ENCODE data around the gene NFASC. TPM values are rescaled to one million over a fixed set of nuclear protein-coding genes. Genes with fewer than 3 reads are reported as not detected.

The NFASC gene
- polyA plus RNA-seq, 3 donors, result 17.2 to 22.5 (median 18.6) TPM

GRCh38 chr1:205041998-205042910 lies 171.6 kb downstream of the NFASC start:
- DNase-seq (ENCODE audit: extremely low read depth in 1 of 11, low read depth in 9 of 11, low spot score in 4 of 11), result no peak

- DNase-seq (ENCODE audit: extremely low read depth in 1 of 11, low read depth in 9 of 11, low spot score in 4 of 11), result no peak
These were observed 172.5 kb downstream of the NFASC start, which contains the start of gene CNTN2 for GRCh38 chr1:205042911-205043806. TSS of gene CNTN2 (plus strand) at chr1:205043212. CDS start at chr1:205053186, 9,974 bp downstream.

GRCh38 chr1:205043866-205044265 lies 173.2 kb downstream of the NFASC start:
- no peak for DNase-seq (ENCODE audit: extremely low read depth in 1 of 11, low read depth in 9 of 11, low spot score in 4 of 11)

- DNase-seq (ENCODE audit: extremely low read depth in 1 of 11, low read depth in 9 of 11, low spot score in 4 of 11), result no peak
These were observed 174.1 kb downstream of the NFASC start for GRCh38 chr1:205044741-205045140.

- no peak for DNase-seq (ENCODE audit: extremely low read depth in 1 of 11, low read depth in 9 of 11, low spot score in 4 of 11)
These were observed 174.5 kb downstream of the NFASC start for GRCh38 chr1:205045146-205045545.

- no peak for DNase-seq (ENCODE audit: extremely low read depth in 1 of 11, low read depth in 9 of 11, low spot score in 4 of 11)
These were observed 176.2 kb downstream of the NFASC start for GRCh38 chr1:205046870-205047269.

GRCh38 chr1:205047764-205048231 lies 177.1 kb downstream of the NFASC start:
- no peak for DNase-seq (ENCODE audit: extremely low read depth in 1 of 11, low read depth in 9 of 11, low spot score in 4 of 11)

GRCh38 chr1:205048382-205048781 lies 177.7 kb downstream of the NFASC start:
- no peak for DNase-seq (ENCODE audit: extremely low read depth in 1 of 11, low read depth in 9 of 11, low spot score in 4 of 11)

GRCh38 chr1:205049479-205049878 lies 178.8 kb downstream of the NFASC start:
- DNase-seq (ENCODE audit: extremely low read depth in 1 of 11, low read depth in 9 of 11, low spot score in 4 of 11), result no peak

GRCh38 chr1:205052690-205053089 lies 182.0 kb downstream of the NFASC start:
- DNase-seq (ENCODE audit: extremely low read depth in 1 of 11, low read depth in 9 of 11, low spot score in 4 of 11), result no peak

- DNase-seq (ENCODE audit: extremely low read depth in 1 of 11, low read depth in 9 of 11, low spot score in 4 of 11), result no peak
These were observed 182.6 kb downstream of the NFASC start for GRCh38 chr1:205053296-205053695.

- no peak for DNase-seq (ENCODE audit: extremely low read depth in 1 of 11, low read depth in 9 of 11, low spot score in 4 of 11)
These were observed 183.4 kb downstream of the NFASC start for GRCh38 chr1:205054013-205054412.

GRCh38 chr1:205056188-205056611 lies 185.5 kb downstream of the NFASC start:
- DNase-seq (ENCODE audit: extremely low read depth in 1 of 11, low read depth in 9 of 11, low spot score in 4 of 11), result no peak

GRCh38 chr1:205056956-205057568 lies 186.4 kb downstream of the NFASC start:
- DNase-seq (ENCODE audit: extremely low read depth in 1 of 11, low read depth in 9 of 11, low spot score in 4 of 11), result no peak

- no peak for DNase-seq (ENCODE audit: extremely low read depth in 1 of 11, low read depth in 9 of 11, low spot score in 4 of 11)
These were observed 187.3 kb downstream of the NFASC start for GRCh38 chr1:205057808-205058575.

GRCh38 chr1:205058853-205059252 lies 188.2 kb downstream of the NFASC start:
- no peak for DNase-seq (ENCODE audit: extremely low read depth in 1 of 11, low read depth in 9 of 11, low spot score in 4 of 11)

- DNase-seq (ENCODE audit: extremely low read depth in 1 of 11, low read depth in 9 of 11, low spot score in 4 of 11), result no peak
These were observed 189.0 kb downstream of the NFASC start for GRCh38 chr1:205059660-205060059.

GRCh38 chr1:205060746-205061145 lies 190.1 kb downstream of the NFASC start:
- DNase-seq (ENCODE audit: extremely low read depth in 1 of 11, low read depth in 9 of 11, low spot score in 4 of 11), result no peak
